Mucosa of stomach (tissue), 1 donor: Measurements from ENCODE around the gene LTB4R.

ENCODE experiments used
- H3K27me3 ChIP-seq: one replicate; pipeline ENCODE4 v1.7.0; 2013; ENCODE audit warnings: mild to moderate bottlenecking, low read length; ENCODE audit not compliant: control insufficient read depth, insufficient read depth
- H3K36me3 ChIP-seq: one replicate; pipeline ENCODE4 v1.7.0; 2013; ENCODE audit warnings: low read length; ENCODE audit not compliant: control insufficient read depth, insufficient read depth
- H3K4me1 ChIP-seq: one replicate; pipeline ENCODE4 v1.7.0; 2013; ENCODE audit warnings: mild to moderate bottlenecking, low read length; ENCODE audit not compliant: control insufficient read depth, insufficient read depth
- H3K4me3 ChIP-seq: one replicate; pipeline ENCODE4 v1.7.0; 2013; ENCODE audit warnings: low read length
- H3K9ac ChIP-seq: one replicate; pipeline ENCODE4 v1.7.0; 2013; ENCODE audit warnings: mild to moderate bottlenecking, low read length, moderate library complexity
- H3K9me3 ChIP-seq: one replicate; pipeline ENCODE4 v1.7.0; 2013; ENCODE audit warnings: mild to moderate bottlenecking, low read length, moderate library complexity; ENCODE audit not compliant: control insufficient read depth
- donor health status: Pancreatic carcinoma.

Gene LTB4R

DNA sequence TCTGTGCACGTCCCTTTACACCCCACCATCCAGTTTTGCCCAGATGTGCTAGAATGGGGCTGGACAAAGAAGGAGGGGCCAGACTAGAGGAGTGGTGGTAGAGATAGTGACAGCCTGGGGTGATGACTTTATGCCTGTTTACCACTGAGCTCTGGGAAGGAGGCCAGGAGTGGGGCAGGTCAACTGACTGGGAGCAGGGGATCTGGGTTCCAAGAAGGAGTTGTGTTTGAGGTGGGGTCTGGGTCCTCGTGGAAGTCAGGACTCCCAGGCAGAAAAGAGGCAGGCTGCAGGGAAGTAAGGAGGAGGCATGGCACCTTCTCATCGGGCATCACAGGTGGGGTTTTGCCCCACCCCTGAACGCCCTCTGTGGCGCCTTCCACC is 1.0 kb upstream of the LTB4R start:
- no peak overlapping the region for H3K4me3 ChIP-seq
- peaks cover 4% of the 10 kb centered on the region for H3K36me3 ChIP-seq
- H3K9ac ChIP-seq, result peak overlapping the region; percentile 15
- peaks cover 52% of the 10 kb centered on the region for H3K4me1 ChIP-seq
- no peaks in the 10 kb centered on the region for H3K9me3 ChIP-seq
- H3K27me3 ChIP-seq, result no peaks in the 10 kb centered on the region

DNA sequence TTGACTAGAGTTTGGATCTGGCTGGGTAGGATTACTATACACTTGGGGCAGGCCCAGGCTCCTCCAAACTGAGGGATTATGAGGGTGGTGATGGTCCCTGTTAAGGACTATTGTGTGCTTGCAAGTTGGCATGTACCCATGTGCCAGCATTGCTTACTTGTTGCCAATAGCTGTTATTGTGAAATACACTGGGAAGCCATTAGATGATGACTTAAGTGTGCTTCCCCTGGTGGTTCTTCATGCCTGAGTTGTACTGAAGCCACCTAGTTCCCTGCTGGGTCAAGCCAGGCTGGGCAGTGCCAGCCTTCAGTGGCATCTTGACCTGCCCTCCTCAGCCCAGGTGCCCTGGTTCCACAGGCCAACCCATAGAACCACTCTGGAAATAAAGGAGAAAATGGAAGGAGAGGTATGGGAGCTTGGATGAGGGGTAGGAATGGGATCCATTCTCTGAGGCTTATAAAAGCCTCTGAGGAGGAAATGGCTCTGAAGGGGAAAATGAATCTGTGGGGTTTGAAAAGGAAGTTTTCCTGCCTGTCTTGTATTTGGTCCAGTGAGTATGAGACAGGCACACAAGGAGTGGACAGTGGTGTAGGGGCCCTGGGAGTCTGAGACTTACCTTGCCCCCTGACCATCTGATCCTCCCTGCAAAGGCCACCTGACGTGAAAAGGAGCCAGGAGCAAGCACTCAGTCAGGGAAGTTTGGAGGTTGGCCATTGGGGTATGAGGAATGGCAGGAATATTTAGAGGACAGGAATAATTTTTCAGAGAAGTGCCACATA is 724 bp downstream of the LTB4R start:
- H3K4me3 ChIP-seq, result no peak overlapping the region
- H3K9ac ChIP-seq, result no peak overlapping the region
- H3K27me3 ChIP-seq, result no peaks in the 10 kb centered on the region
- no peaks in the 10 kb centered on the region for H3K36me3 ChIP-seq
- H3K4me1 ChIP-seq, result peaks cover 64% of the 10 kb centered on the region
- H3K9me3 ChIP-seq, result no peaks in the 10 kb centered on the region

- Histone ChIP-seq H3K4me3 (no peak overlapping the region), H3K9ac (no peak overlapping the region), H3K9me3 (no peaks in the 10 kb centered on the region), H3K27me3 (no peaks in the 10 kb centered on the region), H3K4me1 (peaks cover 55% of the 10 kb centered on the region), H3K36me3 (no peaks in the 10 kb centered on the region)
Observed at GRCh38 chr14:24312736-24313507, 1.6 kb downstream of the LTB4R start.

GRCh38 chr14:24313913-24314312 is 2.6 kb downstream of the LTB4R start:
- peaks cover 2% of the 10 kb centered on the region for H3K27me3 ChIP-seq
- no peak overlapping the region for H3K9ac ChIP-seq
- H3K36me3 ChIP-seq, result no peaks in the 10 kb centered on the region
- peaks cover 45% of the 10 kb centered on the region for H3K4me1 ChIP-seq
- no peaks in the 10 kb centered on the region for H3K9me3 ChIP-seq
- no peak overlapping the region for H3K4me3 ChIP-seq

GRCh38 chr14:24314377-24315193 is 3.3 kb downstream of the LTB4R start:
- Histone ChIP-seq H3K4me3 (no peak overlapping the region), H3K9me3 (no peaks in the 10 kb centered on the region), H3K9ac (no peak overlapping the region), H3K27me3 (peaks cover 6% of the 10 kb centered on the region), H3K4me1 (peaks cover 38% of the 10 kb centered on the region), H3K36me3 (no peaks in the 10 kb centered on the region)

DNA sequence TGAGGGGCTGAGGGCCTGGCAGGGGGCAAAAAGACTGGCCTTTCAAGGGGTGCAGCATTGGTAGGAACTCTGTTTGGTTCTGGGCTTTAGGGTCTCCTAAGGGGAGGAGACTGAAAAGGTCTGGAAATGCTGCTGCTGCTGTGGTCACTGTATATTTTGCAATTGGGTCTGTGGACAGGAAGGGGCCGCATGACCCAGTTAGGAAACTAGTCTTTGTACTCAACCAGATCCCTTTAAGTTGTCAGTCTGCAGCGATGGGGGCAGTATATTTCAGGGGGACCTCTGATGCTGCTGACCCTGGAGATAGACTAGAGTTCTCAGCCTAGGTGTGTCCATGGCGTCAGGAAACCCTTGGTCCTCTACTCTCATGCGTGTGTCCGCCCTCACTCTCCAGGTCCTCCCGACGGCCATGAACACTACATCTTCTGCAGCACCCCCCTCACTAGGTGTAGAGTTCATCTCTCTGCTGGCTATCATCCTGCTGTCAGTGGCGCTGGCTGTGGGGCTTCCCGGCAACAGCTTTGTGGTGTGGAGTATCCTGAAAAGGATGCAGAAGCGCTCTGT is 4.0 kb downstream of the LTB4R start:
- no peaks in the 10 kb centered on the region for H3K9me3 ChIP-seq
- H3K9ac ChIP-seq, result no peak overlapping the region
- peaks cover 6% of the 10 kb centered on the region for H3K27me3 ChIP-seq
- no peaks in the 10 kb centered on the region for H3K36me3 ChIP-seq
- peaks cover 31% of the 10 kb centered on the region for H3K4me1 ChIP-seq
- no peak overlapping the region for H3K4me3 ChIP-seq

- Histone ChIP-seq H3K27me3 (peaks cover 6% of the 10 kb centered on the region), H3K4me3 (no peak overlapping the region), H3K4me1 (peaks cover 27% of the 10 kb centered on the region), H3K36me3 (no peaks in the 10 kb centered on the region), H3K9me3 (no peaks in the 10 kb centered on the region), H3K9ac (no peak overlapping the region)
Observed at GRCh38 chr14:24315807-24316596, 4.7 kb downstream of the LTB4R start.

- no peaks in the 10 kb centered on the region for H3K9me3 ChIP-seq
- H3K4me1 ChIP-seq, result peaks cover 21% of the 10 kb centered on the region
- H3K4me3 ChIP-seq, result no peak overlapping the region
- no peaks in the 10 kb centered on the region for H3K36me3 ChIP-seq
- no peak overlapping the region for H3K9ac ChIP-seq
- peaks cover 6% of the 10 kb centered on the region for H3K27me3 ChIP-seq
Observed at GRCh38 chr14:24316597-24316950, 5.3 kb downstream of the LTB4R start.

GRCh38 chr14:24317141-24317928 is 6.0 kb downstream of the LTB4R start:
- Histone ChIP-seq H3K9me3 (no peaks in the 10 kb centered on the region), H3K9ac (no peak overlapping the region), H3K4me1 (peaks cover 17% of the 10 kb centered on the region), H3K4me3 (no peak overlapping the region), H3K27me3 (peaks cover 6% of the 10 kb centered on the region), H3K36me3 (no peaks in the 10 kb centered on the region)

GRCh38 chr14:24321212-24321975 is 10.1 kb downstream of the LTB4R start:
- no peaks in the 10 kb centered on the region for H3K36me3 ChIP-seq

More at GRCh38 chr14:24321212-24321975, 10.1 kb downstream of the LTB4R start:
- no peak overlapping the region for H3K9ac ChIP-seq
- no peak overlapping the region for H3K4me3 ChIP-seq
- peaks cover 10% of the 10 kb centered on the region for H3K27me3 ChIP-seq
- H3K9me3 ChIP-seq, result no peaks in the 10 kb centered on the region
- H3K4me1 ChIP-seq, result peaks cover 2% of the 10 kb centered on the region
